Nephron (organoid): ENCODE data around the gene GALNT9.

ENCODE experiments used
- H3K27ac Mint-ChIP-seq, 3 experiments: 2 replicates each; pipeline ENCODE4 v1.8.0; 2020; ENCODE audit warnings: mixed read lengths in 3 of 3, mild to moderate bottlenecking in 2 of 3, moderate library complexity in 1 of 3
- H3K27me3 Mint-ChIP-seq: 2 replicates; pipeline ENCODE4 v1.8.0; 2021; ENCODE audit warnings: low read depth, mild to moderate bottlenecking, moderate library complexity, mixed read lengths
- H3K36me3 Mint-ChIP-seq: 2 replicates; pipeline ENCODE4 v1.8.0; 2020; ENCODE audit warnings: low read depth, mixed read lengths
- H3K4me1 Mint-ChIP-seq: 2 replicates; pipeline ENCODE4 v1.8.0; 2020; ENCODE audit warnings: mixed read lengths
- H3K4me3 Mint-ChIP-seq, 3 experiments: 2 replicates each; pipeline ENCODE4 v1.8.0; 2020; ENCODE audit warnings: mild to moderate bottlenecking in 3 of 3, mixed read lengths in 3 of 3, moderate library complexity in 2 of 3
- H3K9me3 Mint-ChIP-seq: 2 replicates; pipeline ENCODE4 v1.8.0; 2020; ENCODE audit warnings: mixed read lengths
- CTCF ChIP-seq, 3 experiments: fragments of 200-600 bp; sonication (generic); IDR thresholded peaks; one replicate each; pipeline ENCODE4 v1.5.0; 2021; ENCODE audit warnings: antibody characterized with exemption in 3 of 3; ENCODE audit not compliant: unreplicated experiment in 3 of 3

GALNT9 gene

GRCh38 chr12:132229193-132229760 is 100.1 kb downstream of the GALNT9 start:
- Mint-ChIP-seq H3K4me1 (peaks cover 5% of the 10 kb centered on the region), H3K4me3 (no peak overlapping the region), H3K9me3 (peaks cover 2% of the 10 kb centered on the region), H3K36me3 (no peaks in the 10 kb centered on the region), H3K27ac (no peak overlapping the region), H3K27me3 (peaks cover 16% of the 10 kb centered on the region)
- TF ChIP-seq CTCF (IDR thresholded peaks at IDR 0.05; ENCODE audit: unreplicated experiment in 3 of 3) = no peak

- Mint-ChIP-seq H3K4me1 (peaks cover 5% of the 10 kb centered on the region), H3K4me3 (no peak overlapping the region), H3K27me3 (peaks cover 16% of the 10 kb centered on the region), H3K36me3 (no peaks in the 10 kb centered on the region), H3K27ac (no peak overlapping the region), H3K9me3 (peaks cover 2% of the 10 kb centered on the region)
- TF ChIP-seq CTCF (IDR thresholded peaks at IDR 0.05; ENCODE audit: unreplicated experiment in 3 of 3) = no peak
Measured at GRCh38 chr12:132228476-132229192, 100.8 kb downstream of the GALNT9 start.

- Mint-ChIP-seq H3K4me3 (no peak overlapping the region), H3K4me1 (peaks cover 5% of the 10 kb centered on the region), H3K36me3 (no peaks in the 10 kb centered on the region), H3K9me3 (peaks cover 2% of the 10 kb centered on the region), H3K27me3 (peaks cover 16% of the 10 kb centered on the region), H3K27ac (no peak overlapping the region)
- no peak for TF ChIP-seq CTCF (IDR thresholded peaks at IDR 0.05; ENCODE audit: unreplicated experiment in 3 of 3)
Measured at GRCh38 chr12:132227782-132228475, 101.5 kb downstream of the GALNT9 start.

- TF ChIP-seq CTCF (IDR thresholded peaks at IDR 0.05; ENCODE audit: unreplicated experiment in 3 of 3) = no peak
- peak overlapping the region in 1 of 3 experiments; percentile 18 for H3K27ac Mint-ChIP-seq
- H3K36me3 Mint-ChIP-seq = no peaks in the 10 kb centered on the region
- H3K4me3 Mint-ChIP-seq = no peak overlapping the region
- peaks cover 5% of the 10 kb centered on the region for H3K9me3 Mint-ChIP-seq
- H3K4me1 Mint-ChIP-seq = peaks cover 10% of the 10 kb centered on the region
- peaks cover 22% of the 10 kb centered on the region for H3K27me3 Mint-ChIP-seq
Measured at GRCh38 chr12:132227118-132227517, 102.3 kb downstream of the GALNT9 start.

GRCh38 chr12:132226604-132227003 is 102.8 kb downstream of the GALNT9 start:
- H3K4me3 Mint-ChIP-seq = no peak overlapping the region
- H3K4me1 Mint-ChIP-seq = peaks cover 15% of the 10 kb centered on the region
- H3K9me3 Mint-ChIP-seq = peaks cover 8% of the 10 kb centered on the region
- no peak overlapping the region for H3K27ac Mint-ChIP-seq
- TF ChIP-seq CTCF (IDR thresholded peaks at IDR 0.05; ENCODE audit: unreplicated experiment in 3 of 3) = no peak
- peaks cover 27% of the 10 kb centered on the region for H3K27me3 Mint-ChIP-seq
- H3K36me3 Mint-ChIP-seq = no peaks in the 10 kb centered on the region
